CD4-positive, alpha-beta T cell treated with Interleukin-15 for 4 hours (primary cell): Measurements from ENCODE around the gene PKP1.

Source experiments
- DNase-seq: peaks from one replicate; pipeline ENCODE4 v3.0.0-alpha.2; 2020; ENCODE audit warnings: low spot score

Gene PKP1

DNA sequence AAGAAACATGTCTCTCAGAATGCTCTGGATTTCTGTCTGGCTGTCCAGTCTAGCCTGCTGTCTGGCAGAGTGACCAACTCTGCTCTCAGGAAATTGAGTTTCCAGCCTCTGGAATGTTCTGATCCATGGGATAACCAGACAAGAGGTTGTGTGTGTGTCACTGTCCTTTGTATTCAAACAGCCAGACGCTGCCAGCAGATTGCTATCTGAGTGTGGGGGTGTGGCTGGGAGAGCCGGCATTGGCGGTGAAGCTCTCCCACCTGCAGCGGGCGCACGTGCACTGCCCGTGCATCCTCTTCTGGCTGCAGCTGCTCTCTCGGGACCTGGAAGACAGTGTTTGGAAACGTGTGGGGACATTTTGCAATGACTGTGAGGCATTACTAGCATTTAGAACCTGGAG is 26.1 kb downstream of the PKP1 start:
- DNase-seq = no peak

- DNase-seq = no peak
Observed at GRCh38 chr1:201310251-201310985, 27.1 kb downstream of the PKP1 start.

GRCh38 chr1:201310986-201311355 is 27.7 kb downstream of the PKP1 start:
- no peak for DNase-seq

DNA sequence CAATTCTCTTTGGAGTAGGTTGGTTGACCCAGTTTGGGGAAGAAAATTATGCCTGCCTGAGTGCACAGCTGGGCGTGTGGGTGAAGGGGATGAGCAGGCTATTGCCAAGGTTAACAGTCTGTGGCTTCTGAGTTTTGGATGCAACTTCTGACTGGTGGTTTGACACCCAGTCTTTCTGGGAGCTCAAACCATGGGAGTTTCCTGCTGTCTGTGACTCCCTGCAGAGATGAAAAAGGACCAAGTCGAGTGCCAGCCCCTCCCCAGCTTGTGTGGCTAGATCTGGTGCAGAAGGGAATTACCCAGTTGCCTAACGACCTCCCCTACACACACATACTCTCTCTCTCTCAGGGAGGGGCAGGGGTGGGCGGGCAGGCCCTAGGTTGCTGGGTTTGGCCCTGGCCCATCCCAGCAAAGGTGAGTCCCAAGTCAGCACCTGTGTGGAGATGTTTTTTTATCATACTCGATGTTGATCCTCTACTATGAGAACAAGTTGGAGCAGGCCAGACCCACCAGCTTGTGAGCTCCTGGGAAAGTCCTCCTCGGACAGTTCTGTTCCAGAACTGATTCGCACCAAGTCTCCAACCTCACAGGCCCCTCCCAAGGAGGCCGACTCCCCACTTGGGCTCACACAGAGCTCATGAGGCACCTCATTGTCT is 28.2 kb downstream of the PKP1 start:
- DNase-seq = no peak

GRCh38 chr1:201312298-201312697 is 29.0 kb downstream of the PKP1 start:
- no peak for DNase-seq

DNA sequence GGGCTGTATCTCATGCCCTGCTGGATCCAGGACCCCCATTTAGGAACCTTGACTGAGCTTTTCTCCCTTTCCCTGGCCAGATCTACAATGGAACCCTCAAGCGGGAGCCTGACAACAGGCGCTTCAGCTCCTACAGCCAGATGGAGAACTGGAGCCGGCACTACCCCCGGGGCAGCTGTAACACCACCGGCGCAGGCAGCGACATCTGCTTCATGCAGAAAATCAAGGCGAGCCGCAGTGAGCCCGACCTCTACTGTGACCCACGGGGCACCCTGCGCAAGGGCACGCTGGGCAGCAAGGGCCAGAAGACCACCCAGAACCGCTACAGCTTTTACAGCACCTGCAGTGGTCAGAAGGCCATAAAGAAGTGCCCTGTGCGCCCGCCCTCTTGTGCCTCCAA is 29.8 kb downstream of the PKP1 start:
- no peak for DNase-seq

DNA sequence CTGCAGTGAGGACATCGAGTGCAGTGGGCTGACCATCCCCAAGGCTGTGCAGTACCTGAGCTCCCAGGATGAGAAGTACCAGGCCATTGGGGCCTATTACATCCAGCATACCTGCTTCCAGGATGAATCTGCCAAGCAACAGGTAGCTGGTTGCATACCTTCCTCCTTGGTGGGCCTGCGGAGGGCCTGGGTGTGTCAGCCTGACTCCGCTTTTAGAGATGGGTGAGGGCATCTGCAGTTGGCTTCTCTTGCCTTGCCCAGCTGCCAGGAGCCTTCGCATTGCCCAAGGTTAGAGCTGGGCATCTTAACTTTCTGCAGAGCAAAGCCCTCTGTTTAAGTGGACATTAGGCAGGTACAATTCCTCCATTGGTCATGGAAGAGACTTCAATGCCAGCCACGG is 33.2 kb downstream of the PKP1 start:
- no peak for DNase-seq

- no peak for DNase-seq
Observed at GRCh38 chr1:201317551-201317950, 34.2 kb downstream of the PKP1 start.

GRCh38 chr1:201318504-201319340 is 35.4 kb downstream of the PKP1 start:
- DNase-seq = no peak

DNA sequence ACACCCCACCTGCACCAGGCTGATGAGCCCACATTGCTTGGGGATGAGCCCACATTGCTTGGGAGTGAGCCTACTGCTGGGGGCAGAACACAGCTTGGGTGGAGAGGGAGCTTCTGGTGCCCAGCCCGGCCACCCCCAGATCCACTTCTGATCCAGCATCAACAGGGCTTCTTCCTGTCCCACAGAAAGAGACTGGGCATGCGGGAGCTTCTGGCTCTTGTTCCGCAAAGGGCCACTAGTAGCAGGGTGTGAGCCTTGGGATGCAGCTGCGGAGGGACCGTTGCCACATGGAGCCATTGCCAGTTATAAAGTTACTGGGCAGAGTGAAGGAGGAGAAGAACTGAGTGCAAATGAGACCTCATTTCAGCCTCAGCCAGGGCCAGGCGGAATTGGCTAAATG is 36.3 kb downstream of the PKP1 start:
- no peak for DNase-seq

GRCh38 chr1:201320168-201320788 is 37.0 kb downstream of the PKP1 start:
- no peak for DNase-seq

DNA sequence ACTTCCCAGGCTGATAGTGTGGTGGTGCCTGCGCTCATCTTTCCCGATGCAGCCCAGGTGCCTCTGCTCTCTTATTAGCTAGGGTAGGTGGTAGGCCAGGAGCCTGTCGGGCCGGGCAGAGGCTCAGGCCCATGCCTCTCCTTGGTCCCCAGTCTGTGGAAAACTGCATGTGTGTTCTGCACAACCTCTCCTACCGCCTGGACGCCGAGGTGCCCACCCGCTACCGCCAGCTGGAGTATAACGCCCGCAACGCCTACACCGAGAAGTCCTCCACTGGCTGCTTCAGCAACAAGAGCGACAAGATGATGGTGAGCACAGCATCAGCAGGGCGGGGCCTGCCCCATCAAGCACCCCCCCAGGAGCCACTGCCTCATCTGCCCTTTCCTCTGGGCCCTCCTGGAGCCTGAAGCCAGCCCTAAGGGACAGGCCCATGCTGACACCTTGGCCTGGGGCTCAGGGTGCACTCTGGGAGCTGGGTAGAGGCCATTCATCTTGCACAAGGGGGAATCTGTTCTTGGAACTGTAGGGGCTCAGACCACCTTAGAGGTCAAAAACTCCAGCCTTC is 38.6 kb downstream of the PKP1 start:
- DNase-seq = no peak

GRCh38 chr1:201322653-201323510 is 39.6 kb downstream of the PKP1 start:
- no peak for DNase-seq

DNA sequence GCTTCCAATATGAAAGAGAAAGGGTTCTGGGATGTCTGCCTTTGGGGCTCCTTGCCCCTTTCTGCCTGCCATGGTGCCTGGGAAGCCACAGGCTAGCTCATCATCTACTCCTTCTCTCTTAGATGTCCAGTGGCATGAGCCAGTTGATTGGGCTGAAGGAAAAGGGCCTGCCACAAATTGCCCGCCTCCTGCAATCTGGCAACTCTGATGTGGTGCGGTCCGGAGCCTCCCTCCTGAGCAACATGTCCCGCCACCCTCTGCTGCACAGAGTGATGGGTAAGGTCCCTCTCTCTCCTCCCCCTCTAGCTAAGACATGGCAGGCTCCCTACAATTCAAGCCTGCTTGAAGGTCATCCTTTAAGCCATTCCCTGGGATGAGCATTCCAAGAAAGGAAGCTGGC is 41.0 kb downstream of the PKP1 start:
- no peak for DNase-seq

GRCh38 chr1:201324821-201325677 is 41.7 kb downstream of the PKP1 start:
- no peak for DNase-seq

GRCh38 chr1:201325678-201326060 is 42.4 kb downstream of the PKP1 start:
- no peak for DNase-seq

DNA sequence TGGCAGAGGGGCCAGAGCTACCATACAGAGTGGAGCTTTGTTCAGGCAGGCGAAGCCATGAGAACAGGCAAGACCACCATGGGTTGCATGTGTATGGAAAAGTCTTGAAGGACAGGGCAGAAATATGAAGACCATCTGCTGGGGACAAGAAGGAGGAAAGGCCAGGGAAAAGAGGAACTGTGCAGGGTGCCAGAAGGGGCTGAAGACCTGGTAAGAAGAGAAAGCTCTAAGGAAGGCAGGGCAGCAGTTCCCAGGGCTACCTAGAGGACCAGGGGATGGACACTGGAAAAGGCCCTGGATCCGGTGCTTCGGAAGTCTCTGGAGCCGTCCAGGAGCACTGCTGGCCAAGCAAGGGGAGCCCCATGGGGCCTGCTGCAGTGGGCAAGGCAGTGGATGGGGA is 43.4 kb downstream of the PKP1 start:
- no peak for DNase-seq

- DNase-seq = no peak
Observed at GRCh38 chr1:201327687-201328240, 44.5 kb downstream of the PKP1 start.

DNA sequence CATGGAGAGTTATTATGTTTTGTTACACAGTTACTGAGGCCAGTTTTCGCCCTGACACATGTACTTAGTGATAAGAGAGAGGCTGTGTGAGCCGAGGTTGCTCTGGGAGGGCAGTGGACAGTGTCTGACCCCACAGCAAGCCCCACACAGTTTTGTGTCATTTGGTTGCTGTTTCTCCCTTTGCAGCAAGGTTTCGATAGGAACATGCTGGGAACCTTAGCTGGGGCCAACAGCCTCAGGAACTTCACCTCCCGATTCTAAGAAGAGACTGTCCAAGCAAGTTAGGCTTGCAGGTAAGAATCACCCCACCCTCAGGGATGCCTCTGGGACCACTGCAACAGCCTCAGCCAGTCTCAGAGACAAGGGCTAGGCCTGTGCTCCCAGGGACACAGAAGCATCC is 45.3 kb downstream of the PKP1 start:
- no peak for DNase-seq

DNA sequence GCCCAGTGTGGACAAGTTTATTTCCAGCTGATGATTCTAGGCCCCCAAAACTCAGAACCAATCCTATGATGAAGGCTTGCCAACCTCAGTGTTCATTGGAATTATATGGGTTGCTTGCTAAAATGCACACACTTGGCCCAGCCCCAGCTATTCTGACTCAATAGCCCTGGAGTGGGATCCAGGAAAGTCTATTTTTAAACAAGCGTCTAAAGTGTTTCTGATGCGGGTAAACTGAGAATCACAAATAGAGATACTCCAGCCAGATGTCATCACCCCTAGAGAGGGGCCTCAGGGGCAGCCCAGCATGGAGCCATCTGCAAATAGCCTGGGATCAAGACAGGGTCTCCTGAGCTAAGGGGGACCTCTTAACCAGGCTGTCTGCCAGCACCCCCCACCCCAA is 46.0 kb downstream of the PKP1 start:
- DNase-seq = no peak
